KMS-11 (cell line): ENCODE data around the gene PDZD2.

Experiments used
- H2AFZ ChIP-seq: fragments of 200-600 bp; sonication (generic); 2 replicates; pipeline ENCODE4 v1.6.1; 2016; ENCODE audit warnings: antibody characterized with exemption, mixed run types, low read depth
- H3K27ac ChIP-seq: fragments of 200-600 bp; sonication (generic); 2 replicates; pipeline ENCODE4 v1.6.1; 2016; ENCODE audit warnings: mild to moderate bottlenecking, mixed run types
- H3K27me3 ChIP-seq: fragments of 200-600 bp; sonication (generic); 2 replicates; pipeline ENCODE4 v1.6.1; 2017; ENCODE audit warnings: mild to moderate bottlenecking, low read depth, mixed run types, moderate library complexity; ENCODE audit not compliant: insufficient read depth
- H3K36me3 ChIP-seq: fragments of 200-600 bp; sonication (generic); 2 replicates; pipeline ENCODE4 v1.6.1; 2017; ENCODE audit warnings: mild to moderate bottlenecking, mixed run types; ENCODE audit not compliant: insufficient read depth
- H3K4me1 ChIP-seq: fragments of 200-600 bp; sonication (generic); 2 replicates; pipeline ENCODE4 v1.6.1; 2016; ENCODE audit warnings: mild to moderate bottlenecking, low read depth, mixed run types; ENCODE audit not compliant: poor library complexity, severe bottlenecking
- H3K4me2 ChIP-seq: fragments of 200-600 bp; sonication (generic); 2 replicates; pipeline ENCODE4 v1.7.0; 2016; ENCODE audit warnings: mild to moderate bottlenecking, mixed run types
- H3K4me3 ChIP-seq: fragments of 200-600 bp; sonication (generic); IDR thresholded peaks from 2 replicates; pipeline ENCODE4 v1.6.1; 2017; ENCODE audit warnings: low read depth, low read length, mixed read lengths; ENCODE audit not compliant: insufficient read depth
- H3K79me2 ChIP-seq: fragments of 200-600 bp; sonication (generic); 2 replicates; pipeline ENCODE4 v1.6.1; 2016; ENCODE audit warnings: low read depth, mixed run types; ENCODE audit not compliant: insufficient read depth
- H3K9ac ChIP-seq: fragments of 200-600 bp; sonication (generic); 2 replicates; pipeline ENCODE4 v1.6.1; 2016; ENCODE audit warnings: mild to moderate bottlenecking, mixed run types
- H4K20me1 ChIP-seq: fragments of 200-600 bp; sonication (generic); 2 replicates; pipeline ENCODE4 v1.6.1; 2016; ENCODE audit warnings: mild to moderate bottlenecking, mixed run types; ENCODE audit not compliant: insufficient read depth
- CTCF ChIP-seq: fragments of 200-600 bp; sonication (generic); conservative IDR thresholded peaks from 2 replicates; pipeline ENCODE4 v1.6.1; 2017; ENCODE audit warnings: low read depth, mild to moderate bottlenecking, antibody characterized with exemption, low read length, moderate library complexity, mixed read lengths

Gene PDZD2

GRCh38 chr5:32002755-32003154 is 363.8 kb downstream of the PDZD2 start:
- no peaks in the 10 kb centered on the region for H3K79me2 ChIP-seq

GRCh38 chr5:32003981-32004380 is 365.1 kb downstream of the PDZD2 start:
- no peaks in the 10 kb centered on the region for H3K27me3 ChIP-seq
- H2AFZ ChIP-seq, result no peak overlapping the region
- H3K36me3 ChIP-seq, result no peaks in the 10 kb centered on the region
- H3K4me1 ChIP-seq, result no peaks in the 10 kb centered on the region
- H4K20me1 ChIP-seq, result no peaks in the 10 kb centered on the region
- TF ChIP-seq CTCF, result no peak
- H3K9ac ChIP-seq, result no peak overlapping the region
- no peak overlapping the region for H3K4me2 ChIP-seq
- H3K79me2 ChIP-seq, result no peaks in the 10 kb centered on the region
- no peak overlapping the region for H3K4me3 ChIP-seq
- no peak overlapping the region for H3K27ac ChIP-seq

More at GRCh38 chr5:32002755-32003154, 363.8 kb downstream of the PDZD2 start:
- Histone ChIP-seq H3K4me2 (no peak overlapping the region), H3K27me3 (no peaks in the 10 kb centered on the region), H4K20me1 (no peaks in the 10 kb centered on the region), H3K27ac (no peak overlapping the region), H3K36me3 (no peaks in the 10 kb centered on the region), H2AFZ (no peak overlapping the region), H3K4me1 (no peaks in the 10 kb centered on the region), H3K4me3 (no peak overlapping the region), H3K9ac (no peak overlapping the region)
- TF ChIP-seq CTCF, result no peak

GRCh38 chr5:32004404-32004803 is 365.5 kb downstream of the PDZD2 start:
- H3K36me3 ChIP-seq, result no peaks in the 10 kb centered on the region
- H3K4me2 ChIP-seq, result no peak overlapping the region
- TF ChIP-seq CTCF, result no peak
- H3K9ac ChIP-seq, result no peak overlapping the region
- H3K27ac ChIP-seq, result no peak overlapping the region
- no peak overlapping the region for H3K4me3 ChIP-seq
- H2AFZ ChIP-seq, result no peak overlapping the region
- no peaks in the 10 kb centered on the region for H3K79me2 ChIP-seq
- no peaks in the 10 kb centered on the region for H3K4me1 ChIP-seq
- no peaks in the 10 kb centered on the region for H3K27me3 ChIP-seq
- no peaks in the 10 kb centered on the region for H4K20me1 ChIP-seq

GRCh38 chr5:32008746-32009145 is 369.8 kb downstream of the PDZD2 start:
- H2AFZ ChIP-seq, result no peak overlapping the region
- no peaks in the 10 kb centered on the region for H3K27me3 ChIP-seq
- H3K4me1 ChIP-seq, result no peaks in the 10 kb centered on the region
- H3K36me3 ChIP-seq, result no peaks in the 10 kb centered on the region
- H3K4me2 ChIP-seq, result no peak overlapping the region
- no peak overlapping the region for H3K27ac ChIP-seq
- H4K20me1 ChIP-seq, result no peaks in the 10 kb centered on the region
- no peak overlapping the region for H3K4me3 ChIP-seq
- no peak for TF ChIP-seq CTCF
- no peaks in the 10 kb centered on the region for H3K79me2 ChIP-seq
- H3K9ac ChIP-seq, result no peak overlapping the region
